HUDEP-2 (cell line): Measurements from ENCODE around the gene TTC28.
"Not testable (repeated sequence)": the region's sequence is repeated elsewhere in the genome, so short reads cannot be mapped to it uniquely, and the experiment has no call there.

Source experiments
- DNase-seq, 76 experiments: peaks; one replicate each; lab custom pipeline; 2025; ENCODE audit not compliant: unreplicated experiment in 76 of 76; lab: John Stamatoyannopoulos, UW

TTC28 gene

DNA sequence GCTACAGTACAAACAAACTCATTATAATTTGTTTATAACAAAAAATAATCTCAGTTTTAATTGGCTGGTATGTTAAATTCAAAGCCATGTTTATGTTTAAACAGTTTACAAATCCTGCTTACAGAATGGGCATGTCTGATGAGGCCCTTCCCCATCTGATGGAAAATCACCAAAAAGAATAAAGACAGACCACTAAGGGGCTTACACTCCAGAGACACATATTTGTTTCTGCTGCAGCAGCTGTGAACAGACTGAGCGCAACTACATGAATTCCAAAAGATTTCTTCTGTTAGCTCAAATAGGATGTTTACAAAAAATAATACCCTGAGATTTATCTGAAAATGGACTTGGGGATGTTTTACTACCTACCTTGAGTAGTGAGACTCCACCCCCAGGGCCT is 585.9 kb downstream of the TTC28 start:
- DNase-seq, result no peak

DNA sequence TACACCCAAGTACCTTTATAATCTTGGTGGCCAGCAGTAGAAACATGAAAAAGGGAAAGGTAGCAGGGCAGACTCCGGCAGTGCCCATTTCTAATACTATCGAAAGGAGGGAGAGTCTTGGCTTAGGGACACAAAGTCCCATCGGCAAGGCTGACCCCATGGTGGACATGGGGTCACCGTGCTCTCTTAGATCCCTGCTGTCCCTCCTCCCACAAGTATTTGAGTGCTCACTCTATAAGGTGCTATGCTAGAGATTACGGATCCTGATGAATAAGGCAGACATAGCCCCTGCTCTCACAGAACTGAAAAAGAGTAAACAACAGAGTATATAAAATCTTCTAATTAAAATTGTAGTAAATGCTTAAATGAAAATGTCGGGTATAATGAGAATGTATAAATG is 588.2 kb downstream of the TTC28 start:
- DNase-seq, result no peak

DNA sequence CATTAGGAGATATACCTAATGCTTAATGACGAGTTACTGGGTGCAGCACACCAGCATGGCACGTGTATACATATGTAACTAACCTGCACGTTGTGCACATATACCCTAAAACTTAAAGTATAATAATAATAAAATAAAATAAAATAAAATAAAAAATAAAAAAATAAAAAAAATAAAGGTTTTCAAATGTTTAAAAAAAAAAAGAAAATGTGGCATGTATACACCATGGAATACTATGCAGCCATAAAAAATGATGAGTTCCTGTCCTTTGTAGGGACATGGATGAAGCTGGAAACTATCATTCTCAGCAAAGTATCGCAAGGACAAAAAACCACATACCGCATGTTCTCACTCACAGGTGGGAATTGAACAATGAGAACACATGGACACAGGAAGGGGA is 590.1 kb downstream of the TTC28 start:
- not testable (repeated sequence) for DNase-seq

DNA sequence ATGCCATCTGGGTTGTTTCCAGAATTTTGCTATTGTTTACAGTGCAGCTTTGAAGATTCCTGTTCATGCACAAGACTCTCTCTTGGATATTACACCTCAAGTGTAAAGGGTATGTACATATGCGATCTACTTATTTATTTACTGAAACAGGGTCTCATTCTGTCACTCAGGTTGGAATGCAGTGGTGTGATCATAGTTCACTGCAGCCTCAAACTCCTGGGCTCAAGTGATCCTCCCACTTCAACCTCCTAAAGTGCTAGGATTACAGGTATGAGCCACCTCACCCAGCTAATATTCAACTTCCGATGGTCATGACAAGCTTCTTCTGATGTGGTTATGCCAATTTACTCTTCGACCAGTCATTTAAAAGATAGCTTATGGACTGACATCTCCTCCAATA is 602.5 kb downstream of the TTC28 start:
- no peak for DNase-seq

DNA sequence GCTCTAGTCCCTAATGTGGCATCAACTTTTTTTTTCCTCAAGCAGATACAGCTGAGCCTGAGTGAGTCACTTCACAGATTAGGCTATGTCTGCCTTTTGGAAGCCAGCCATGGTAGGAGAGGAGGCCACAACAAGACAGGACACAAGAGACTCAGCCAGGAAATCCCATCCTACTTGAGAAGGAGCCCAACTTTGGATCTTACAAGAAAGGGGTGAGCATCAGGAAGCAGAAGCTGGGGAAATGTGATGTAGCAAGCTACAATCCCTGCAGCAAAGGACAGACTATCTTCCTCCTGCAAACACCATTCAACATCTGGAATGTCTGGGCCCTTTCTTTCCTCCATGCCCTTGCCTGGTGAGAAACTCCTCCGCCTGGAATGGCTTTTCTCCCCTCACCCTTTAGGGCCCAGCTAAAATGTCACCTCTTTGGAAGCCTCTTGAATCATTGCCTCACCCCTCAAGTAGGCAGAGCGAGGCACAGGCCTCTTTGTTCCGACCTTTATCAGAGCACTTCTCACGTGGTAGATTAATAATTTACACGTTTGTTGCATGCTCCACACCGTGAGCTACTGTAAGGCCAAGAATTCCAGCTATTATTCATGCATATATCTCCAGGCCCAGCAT is 604.2 kb downstream of the TTC28 start:
- DNase-seq, result peak in 13 of 76 experiments; percentile 2 to 29 (median 18)

DNA sequence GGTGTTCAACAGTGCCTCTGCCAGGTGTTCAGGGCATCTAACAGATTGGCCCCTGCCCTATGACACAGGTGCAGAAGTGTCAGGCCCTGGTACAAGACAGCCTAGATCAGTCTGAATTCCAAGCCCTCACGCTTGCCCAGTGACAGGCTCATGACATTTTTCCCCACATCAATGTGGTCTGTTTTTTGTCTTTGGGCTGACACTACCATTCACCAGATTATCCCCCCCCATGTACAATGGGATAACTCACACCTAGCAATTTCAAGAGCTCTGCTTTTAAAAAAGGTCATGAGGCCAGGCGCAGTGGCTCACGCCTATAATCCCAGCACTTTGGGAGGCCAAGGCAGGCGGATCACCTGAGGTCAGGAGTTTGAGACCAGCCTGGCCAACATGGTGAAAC is 605.1 kb downstream of the TTC28 start:
- DNase-seq, result no peak

DNA sequence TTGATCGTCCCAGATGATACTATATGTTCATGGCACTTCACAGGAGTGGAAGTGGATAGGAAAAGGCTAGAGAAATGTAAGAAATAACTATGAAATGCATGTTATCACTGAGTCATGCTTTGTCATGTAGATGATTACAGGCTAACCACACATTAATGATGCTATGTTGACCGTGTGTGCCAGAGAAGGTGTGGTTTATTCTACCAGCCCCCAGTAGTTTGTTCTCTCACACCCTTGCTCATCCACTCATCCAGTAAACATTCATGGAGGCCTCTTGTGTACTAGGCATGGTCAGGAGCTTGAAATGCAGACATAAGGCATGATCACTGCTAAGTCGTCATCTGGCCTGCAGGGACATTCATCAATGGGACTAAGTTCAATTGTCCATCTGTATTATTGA is 607.6 kb downstream of the TTC28 start:
- DNase-seq, result no peak

DNA sequence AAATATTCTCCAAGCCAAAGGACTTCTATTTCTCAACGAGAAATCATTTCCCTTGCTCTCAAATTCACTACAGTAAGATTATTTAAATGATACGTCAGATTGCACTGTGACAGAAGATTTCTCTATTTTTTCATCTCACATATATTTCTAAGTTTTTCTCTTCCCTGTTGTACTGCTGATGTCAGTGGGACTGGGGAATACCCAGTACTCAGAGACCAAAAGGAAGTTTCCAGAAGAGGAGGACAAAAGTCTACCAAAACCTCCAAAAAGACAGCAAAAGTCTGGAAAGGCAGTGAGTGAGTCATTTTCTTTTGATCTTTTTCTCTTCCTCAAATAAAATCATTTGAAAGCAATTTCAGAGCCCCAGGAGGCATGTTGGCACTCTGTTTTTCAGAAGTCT is 610.8 kb downstream of the TTC28 start:
- DNase-seq, result no peak

DNA sequence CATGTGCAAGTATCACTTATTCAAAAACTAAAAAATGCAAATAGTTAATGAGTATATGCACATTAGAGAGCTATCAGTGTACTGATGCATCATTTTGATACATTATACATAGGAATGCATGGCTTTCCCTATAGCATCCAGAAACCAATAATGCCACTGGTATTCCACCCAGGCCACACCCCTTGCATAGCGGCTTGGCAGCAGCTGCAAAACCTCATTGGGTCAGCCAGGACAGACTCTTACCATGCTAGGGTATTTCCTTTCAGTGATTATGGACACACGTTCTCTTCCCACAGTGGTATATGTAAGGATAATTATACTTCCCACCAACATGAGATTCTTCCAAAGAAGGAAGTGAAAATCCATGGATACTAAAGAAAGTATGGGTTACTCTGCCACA is 614.7 kb downstream of the TTC28 start:
- no peak for DNase-seq

DNA sequence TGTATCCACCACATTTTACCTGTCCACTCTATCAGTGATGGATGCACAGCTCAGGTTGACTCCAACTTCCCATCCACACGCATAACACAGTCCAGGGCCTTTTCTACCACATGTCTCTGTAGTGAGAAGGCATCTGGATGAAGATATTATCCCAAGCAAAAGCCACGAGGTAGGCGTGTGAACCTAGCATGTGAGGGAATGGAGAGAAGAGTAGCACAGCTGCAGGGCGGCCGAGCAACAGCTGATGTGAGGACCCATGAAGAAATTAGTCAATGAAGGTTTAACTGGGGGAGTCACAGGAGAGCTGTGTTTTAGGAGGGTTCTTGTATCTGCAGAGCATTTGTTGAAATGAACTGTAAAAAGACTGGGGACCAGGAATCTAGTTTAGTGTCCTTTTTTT is 616.0 kb downstream of the TTC28 start:
- DNase-seq, result no peak

DNA sequence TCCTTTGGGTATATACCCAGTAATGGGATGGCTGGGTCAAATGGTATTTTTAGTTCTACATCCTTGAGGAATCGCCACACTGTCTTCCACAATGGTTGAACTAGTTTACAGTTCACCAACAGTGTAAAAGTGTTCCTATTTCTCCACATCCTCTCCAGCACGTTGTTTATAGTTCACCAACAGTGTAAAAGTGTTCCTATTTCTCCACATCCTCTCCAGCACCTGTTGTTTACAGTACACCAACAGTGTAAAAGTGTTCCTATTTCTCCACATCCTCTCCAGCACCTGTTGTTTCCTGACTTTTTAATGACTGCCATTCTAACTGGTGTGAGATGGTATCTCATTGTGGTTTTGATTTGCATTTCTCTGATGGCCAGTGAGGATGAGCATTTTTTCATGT is 619.0 kb downstream of the TTC28 start:
- not testable (repeated sequence) for DNase-seq

DNA sequence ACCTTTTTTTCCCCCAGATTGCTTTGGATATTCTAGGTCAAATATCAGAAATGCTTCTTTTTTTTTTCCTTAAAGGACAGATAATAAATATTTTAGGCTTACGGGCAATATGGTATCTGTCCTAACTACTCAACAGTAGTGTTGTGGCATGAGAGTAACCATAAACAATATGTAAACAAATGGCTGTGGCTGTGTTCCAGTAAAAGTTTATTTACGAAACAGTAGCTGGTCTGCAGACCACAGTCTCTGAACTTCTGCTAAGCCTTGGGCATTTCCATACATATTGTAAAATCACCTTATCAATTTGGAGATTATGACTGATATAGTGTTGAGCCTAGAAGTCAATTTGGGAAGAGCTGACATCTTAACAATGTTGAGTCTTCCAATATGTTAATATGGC is 621.6 kb downstream of the TTC28 start:
- DNase-seq, result no peak

DNA sequence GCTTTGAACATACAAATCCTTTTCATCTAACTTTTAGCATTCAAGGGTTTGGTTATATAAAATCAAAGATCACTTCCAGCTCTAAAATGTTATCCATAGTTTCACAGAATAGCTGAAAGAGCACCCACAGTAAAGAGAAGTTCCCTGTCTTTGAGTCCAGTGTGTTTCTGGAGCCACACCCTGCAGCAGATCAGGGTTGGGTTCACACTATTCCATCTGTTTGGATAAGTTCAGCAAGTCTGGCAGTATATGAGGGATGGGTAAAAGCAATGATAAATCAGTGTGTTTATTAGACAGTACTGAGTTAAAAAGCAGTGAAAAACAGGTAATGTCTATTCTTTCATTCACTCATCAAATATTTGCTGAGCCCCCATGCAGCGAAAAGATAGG is 624.8 kb downstream of the TTC28 start:
- no peak for DNase-seq

DNA sequence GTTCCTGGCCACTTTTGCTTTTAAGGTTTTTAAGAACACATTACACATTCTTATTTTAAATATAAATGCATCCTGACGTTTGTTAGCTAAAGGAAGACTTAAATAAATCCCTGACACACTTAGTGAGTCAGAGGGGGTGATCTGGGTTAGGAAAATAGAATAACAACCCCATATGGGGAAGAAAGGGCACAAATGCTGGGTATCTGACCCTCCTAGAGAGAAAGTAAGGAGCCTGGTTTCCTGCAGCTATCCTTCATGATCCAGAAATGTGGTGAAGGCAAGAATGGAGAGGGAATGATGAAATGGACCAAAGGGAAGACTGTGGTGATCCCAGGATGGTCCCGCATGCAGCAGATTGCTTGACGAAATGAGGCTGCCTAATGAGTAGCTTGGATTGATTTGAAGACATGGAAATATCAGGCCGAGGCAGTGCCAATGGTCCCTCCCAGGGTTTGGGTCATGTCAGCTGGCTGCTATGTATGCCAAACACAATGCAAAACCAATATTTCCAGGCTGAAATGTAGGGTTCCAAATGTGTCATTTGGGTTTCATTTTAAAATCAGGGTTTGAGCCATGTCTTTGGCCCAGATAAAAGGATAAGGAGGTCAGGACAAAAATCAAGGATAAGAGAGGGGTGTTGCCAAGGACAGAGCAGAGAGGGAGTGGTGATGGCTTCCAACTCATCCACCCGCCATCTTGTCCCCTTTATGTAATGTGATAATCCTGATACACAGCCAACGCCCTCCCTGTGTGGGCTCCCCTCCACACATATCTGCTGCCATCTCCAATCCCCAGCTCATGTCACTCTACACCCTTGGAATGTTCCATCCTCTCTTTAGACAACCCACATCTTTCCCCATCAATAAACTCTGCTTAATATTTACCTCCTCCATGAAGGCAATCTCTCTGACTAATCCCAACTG is 625.5 kb downstream of the TTC28 start:
- no peak for DNase-seq

DNA sequence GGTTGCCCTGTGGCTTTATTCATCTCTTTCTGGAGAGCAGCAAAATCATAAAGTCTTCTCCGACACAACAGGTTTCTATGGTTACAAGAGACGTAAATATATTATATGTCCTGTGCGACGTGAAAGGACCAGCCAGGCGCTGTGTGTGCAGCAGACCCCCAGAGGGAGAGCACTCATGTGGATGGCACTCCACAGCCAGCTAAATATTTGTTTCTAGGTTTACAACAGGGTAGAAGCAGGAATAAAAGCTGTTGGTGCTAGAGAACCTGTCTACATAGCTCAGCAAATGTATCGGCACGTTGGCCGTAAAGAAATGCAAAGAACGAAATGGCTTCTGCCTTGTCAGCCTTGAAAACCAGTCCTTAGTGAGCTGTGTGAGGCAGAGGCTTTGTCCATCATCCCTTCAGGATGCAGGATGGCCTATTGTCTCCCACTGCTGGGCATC is 626.8 kb downstream of the TTC28 start:
- no peak for DNase-seq

DNA sequence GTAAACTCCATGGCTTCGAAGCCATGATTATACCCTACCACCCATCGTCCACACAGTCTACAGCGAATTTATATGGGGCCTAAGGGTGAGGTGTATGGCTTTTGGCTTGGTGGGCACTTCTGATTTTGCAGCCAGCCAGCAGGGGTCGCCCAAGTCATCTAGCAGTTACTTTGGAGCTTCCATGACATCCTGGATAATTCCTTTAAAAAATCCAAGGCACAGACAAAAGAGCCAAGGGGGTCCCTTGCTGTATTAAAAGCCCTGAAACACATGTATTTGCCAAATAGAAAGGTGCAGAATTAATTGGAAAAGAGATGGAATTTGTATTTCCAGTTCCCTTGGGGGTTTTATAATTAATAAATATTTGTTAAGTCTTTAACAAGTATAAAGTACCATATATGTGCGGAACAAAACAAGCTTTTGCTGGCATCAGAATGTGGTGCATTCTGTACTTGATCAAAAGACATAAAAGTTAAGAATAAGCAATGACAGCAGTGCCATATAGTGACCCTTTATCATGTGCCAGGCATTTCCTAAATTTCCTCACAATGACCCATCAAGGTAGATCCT is 627.8 kb downstream of the TTC28 start:
- peak in 30 of 76 experiments; percentile 1 to 42 (median 23) for DNase-seq

DNA sequence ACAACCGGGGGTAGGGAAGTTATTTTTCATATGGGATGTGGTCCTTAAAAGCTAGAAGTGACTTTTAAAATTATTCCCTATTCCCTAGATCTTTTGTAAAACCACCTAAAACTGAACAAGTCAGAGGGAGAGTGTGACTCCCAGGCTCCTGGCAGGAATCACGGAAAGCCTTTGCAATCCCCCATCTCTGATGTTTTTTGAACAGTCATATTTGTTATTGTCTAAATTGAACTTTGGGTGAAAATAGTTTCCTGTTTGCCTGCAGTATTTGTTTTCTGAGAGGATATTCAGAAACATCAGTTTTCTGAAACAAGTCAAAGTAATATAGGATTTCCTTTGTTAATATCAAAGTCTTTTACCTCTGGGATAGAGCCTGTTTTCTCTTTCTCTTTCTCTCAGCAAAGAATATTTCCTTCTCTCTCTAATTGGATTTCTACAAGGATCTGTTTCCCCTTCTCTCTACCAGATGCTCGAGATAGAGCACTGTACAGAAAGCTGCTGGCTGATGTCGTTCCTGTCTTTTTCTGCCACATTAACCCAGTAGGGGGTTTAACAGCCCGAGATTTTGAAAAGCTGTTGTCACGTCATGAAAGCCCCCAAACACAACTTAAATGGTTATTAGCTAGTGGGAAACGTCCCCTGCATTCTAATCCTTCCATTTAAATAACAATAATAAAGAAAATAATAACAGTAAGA is 628.4 kb downstream of the TTC28 start:
- no peak for DNase-seq

DNA sequence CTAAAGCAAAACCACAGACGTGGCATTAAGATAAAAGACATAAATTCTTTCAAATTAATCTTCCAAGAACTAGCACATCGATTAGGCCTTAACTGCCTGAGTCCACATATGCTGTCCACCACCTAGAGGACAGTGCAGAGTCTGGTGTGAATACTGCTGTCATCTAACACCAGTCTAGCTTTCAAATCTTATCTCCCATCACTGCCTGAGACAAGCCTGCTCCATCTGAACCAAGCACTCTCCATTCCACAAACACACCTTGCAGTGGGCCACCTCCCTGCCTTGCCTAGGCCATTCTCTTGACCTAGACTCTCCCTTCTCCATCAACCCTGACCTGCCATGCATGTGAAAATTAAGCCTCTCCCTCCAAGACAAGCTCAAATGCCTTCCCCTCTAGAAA is 631.1 kb downstream of the TTC28 start:
- no peak for DNase-seq

DNA sequence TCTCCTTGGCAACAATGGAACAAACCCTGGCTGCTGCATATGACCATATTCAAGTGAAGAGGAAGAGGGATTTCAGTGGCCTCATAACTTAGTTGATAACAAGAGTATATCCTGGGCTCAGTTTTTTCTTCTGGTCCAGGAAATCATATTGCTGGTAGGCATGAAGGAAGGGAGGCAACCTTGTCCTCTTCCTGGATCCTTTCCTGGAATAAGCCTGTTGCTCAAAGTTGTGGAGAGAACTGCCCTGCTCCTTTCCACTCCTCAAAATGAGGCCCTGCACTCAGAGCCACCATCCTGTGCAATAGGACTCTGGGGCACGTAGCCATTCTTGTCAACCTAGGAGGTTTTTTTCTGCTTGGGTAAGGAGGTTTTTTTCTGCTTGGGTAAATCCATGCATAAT is 631.9 kb downstream of the TTC28 start:
- DNase-seq, result no peak

DNA sequence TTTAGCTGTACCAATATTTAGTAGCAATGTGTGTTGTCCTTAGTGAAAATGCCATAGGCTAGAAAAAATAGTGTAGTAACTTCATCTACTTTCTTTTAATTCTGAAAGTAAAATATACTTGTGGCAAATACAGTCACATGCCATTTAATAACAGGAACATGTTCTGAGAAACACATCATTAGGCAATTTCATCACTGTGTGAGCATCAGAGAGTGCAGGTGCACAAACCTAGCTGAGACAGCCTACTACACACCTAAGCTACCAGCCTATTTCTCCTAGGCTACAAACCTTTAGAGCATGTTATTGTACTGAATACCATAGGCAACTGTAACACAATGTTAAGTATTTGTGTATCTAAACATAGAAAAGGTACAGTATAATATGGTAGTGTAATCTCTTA is 633.5 kb downstream of the TTC28 start:
- DNase-seq, result no peak

DNA sequence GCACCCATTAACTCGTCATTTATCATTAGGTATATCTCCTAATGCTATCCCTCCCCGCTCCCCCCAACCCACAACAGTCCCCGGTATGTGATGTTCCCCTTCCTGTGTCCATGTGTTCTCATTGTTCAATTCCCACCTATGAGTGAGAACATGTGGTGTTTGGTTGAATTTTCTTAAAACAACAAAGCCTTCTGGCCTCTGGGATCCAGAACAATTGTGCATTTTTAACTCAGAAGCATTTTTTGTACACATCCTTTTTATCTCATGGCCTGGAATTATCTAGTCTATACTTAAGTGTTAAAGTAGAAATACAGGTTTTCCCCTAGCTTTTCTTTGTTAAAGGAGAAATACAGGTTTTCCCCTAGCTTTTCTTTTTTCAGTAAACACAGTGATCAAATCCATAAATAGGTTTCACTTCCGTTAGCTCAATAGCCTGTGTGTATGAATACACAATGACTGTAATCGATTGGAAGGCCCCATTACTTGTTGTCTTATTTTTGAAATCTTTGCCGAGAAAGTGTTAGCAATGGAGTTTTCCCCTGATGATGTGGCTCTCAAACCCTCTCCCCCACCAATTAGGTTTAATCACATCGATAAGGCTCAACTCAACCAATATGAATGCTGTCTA is 635.0 kb downstream of the TTC28 start:
- no peak for DNase-seq
